Adrenal gland (tissue), 12 donors: Measurements from ENCODE around the gene SPAG9. TPM values are rescaled to one million over a fixed set of nuclear protein-coding genes. Genes with fewer than 3 reads are reported as not detected.

ENCODE experiments used
- DNase-seq, 7 donors: peaks; one replicate each; pipeline ENCODE4 v3.0.0-alpha.2; 2019 to 2020
- H3K27ac ChIP-seq, 5 donors: fragments of 200-600 bp; sonication (generic) in 4 of 5; 1 replicate in 3 of 5; 2 replicates in 2 of 5; pipeline versions ENCODE4 v1.5.1 to v1.8.0; 2016 to 2020; ENCODE audit warnings: mild to moderate bottlenecking in 1 of 5
- H3K27me3 ChIP-seq: fragments of 200-600 bp; 2 replicates; pipeline ENCODE4 v1.8.0; 2021
- H3K36me3 ChIP-seq, 2 donors: fragments of 200-600 bp; replicated peaks in 1 of 2; 1 replicate in 1 of 2; 2 replicates in 1 of 2; pipeline versions ENCODE4 v1.5.1 to v1.8.0; 2018 to 2022
- H3K4me1 ChIP-seq, 2 donors: fragments of 200-600 bp; replicated peaks in 1 of 2; 1 replicate in 1 of 2; 2 replicates in 1 of 2; pipeline versions ENCODE4 v1.5.1 to v1.8.0; 2018 to 2021
- H3K4me3 ChIP-seq, 4 donors: fragments of 200-600 bp; sonication (generic) in 3 of 4; one replicate each; pipeline ENCODE4 v1.5.1; 2016 to 2018
- H3K9me3 ChIP-seq, 3 donors: fragments of 200-600 bp; sonication (generic) in 1 of 3; replicated peaks in 1 of 3; 1 replicate in 2 of 3; 2 replicates in 1 of 3; pipeline versions ENCODE4 v1.5.1 to v1.8.0; 2016 to 2021
- POLR2A ChIP-seq, 2 donors: fragments of 450-650 bp; IDR thresholded peaks; one replicate each; pipeline ENCODE4 v1.6.1; 2017; ENCODE audit warnings: antibody characterized with exemption in 2 of 2, mild to moderate bottlenecking in 2 of 2, moderate library complexity in 1 of 2
- whole genome bisulfite sequencing, 4 donors: extraction: QIAGEN DNeasy Blood & Tissue Kit in 2 of 4; methylation state at CpG; one replicate each; pipeline versions ENCODE4 v1.1.5 to v1.1.7; 2013 to 2017; 5-methylcytosine and 5-hydroxymethylcytosine counted together
- intact Hi-C, 2 donors: fragments of 100-400 bp; cut with DNase I; formaldehyde crosslinking; loops; one replicate each; pipeline versions ENCODE4 v1.14.1 to v1.15.0; 2022 to 2023
- polyA plus RNA-seq, 3 donors: library from polyadenylated mRNA; stranded (reverse); fragments of 200-250 nt in 2 of 3; fragments of 350-450 nt in 1 of 3; fragmentation: Illumina TruSeq in 1 of 3; extraction: RNeasy Lipid Tissue Mini Kit (QIAGEN cat#74804) in 1 of 3; gene quantifications; one replicate each; pipeline ENCODE4 v1.2.3, GENCODE V29; 2013 to 2014
- total RNA-seq, 9 donors: library from RNA; depleted of rRNA in 4 of 9; stranded (reverse); fragments of >200 nt in 4 of 9; fragments of 120-200 nt in 1 of 9; fragmentation: NEBNext Ultra II Directional in 1 of 9; extraction: Animal tissue kit (Norgen Biotek cat#: 25700) in 1 of 9; gene quantifications; one replicate each; pipeline versions ENCODE4 v1.1.0 to v1.2.4, GENCODE V29; 2013 to 2023
- TF ChIP-seq, protein P1 (sequence below), 6 experiments: fragments of 450-650 bp in 4 of 6; fragments of 200-600 bp in 2 of 6; sonication (generic) in 1 of 6; IDR thresholded peaks; 1 replicate in 5 of 6; 2 replicates in 1 of 6; pipeline versions ENCODE4 v1.5.1 to v1.8.0; 2016 to 2021; ENCODE audit warnings: antibody characterized with exemption in 6 of 6, mild to moderate bottlenecking in 2 of 6, moderate library complexity in 1 of 6
- donor health status: healthy with polysubstance abuse.
- donor health status: Bipolar disorder and iron deficiency.
- donor health status: DM: yes; HTN: yes; CAD: no.
- donor health status: DM: no; HTN: no; CAD: no.
- donor health status: DM: no; HTN: no; CAD: no.
- donor health status: DM: yes; HTN: yes; CAD: no.

Gene SPAG9
- total and polyA plus RNA-seq, 12 donors, result 23.5 to 99.8 (median 62.9) TPM

DNA sequence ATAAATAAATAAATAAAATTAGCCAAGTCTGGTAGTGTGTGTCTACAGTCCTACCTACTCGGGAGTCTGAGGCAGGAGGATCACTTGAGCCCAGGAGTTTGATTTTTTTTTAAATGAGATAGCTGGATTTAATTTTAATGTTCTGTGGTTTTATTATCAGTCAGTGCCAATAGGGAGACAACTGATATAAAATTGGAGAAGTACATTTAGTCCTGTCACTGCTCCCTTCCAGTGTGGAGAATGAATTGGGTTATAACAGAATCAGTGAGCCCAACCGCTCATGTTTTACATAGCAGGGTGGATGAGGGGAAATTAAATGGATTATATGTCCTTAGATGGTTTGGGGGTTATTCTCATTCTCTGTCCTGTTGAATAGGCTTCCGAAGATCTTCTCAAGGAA lies 38.9 kb upstream of the SPAG9 start:
- intact Hi-C loops, result no loop called here
- Histone ChIP-seq H3K27ac (no peak overlapping the region), H3K4me1 (peaks cover 0 to 6% of the 10 kb centered on the region in 2 donors), H3K9me3 (no peaks in the 10 kb centered on the region), H3K27me3 (no peaks in the 10 kb centered on the region), H3K4me3 (no peak overlapping the region), H3K36me3 (peaks cover 0 to 26% of the 10 kb centered on the region in 2 donors)
- no peak for TF ChIP-seq POLR2A (IDR thresholded peaks at IDR 0.05)
- TF ChIP-seq, protein P1, sequence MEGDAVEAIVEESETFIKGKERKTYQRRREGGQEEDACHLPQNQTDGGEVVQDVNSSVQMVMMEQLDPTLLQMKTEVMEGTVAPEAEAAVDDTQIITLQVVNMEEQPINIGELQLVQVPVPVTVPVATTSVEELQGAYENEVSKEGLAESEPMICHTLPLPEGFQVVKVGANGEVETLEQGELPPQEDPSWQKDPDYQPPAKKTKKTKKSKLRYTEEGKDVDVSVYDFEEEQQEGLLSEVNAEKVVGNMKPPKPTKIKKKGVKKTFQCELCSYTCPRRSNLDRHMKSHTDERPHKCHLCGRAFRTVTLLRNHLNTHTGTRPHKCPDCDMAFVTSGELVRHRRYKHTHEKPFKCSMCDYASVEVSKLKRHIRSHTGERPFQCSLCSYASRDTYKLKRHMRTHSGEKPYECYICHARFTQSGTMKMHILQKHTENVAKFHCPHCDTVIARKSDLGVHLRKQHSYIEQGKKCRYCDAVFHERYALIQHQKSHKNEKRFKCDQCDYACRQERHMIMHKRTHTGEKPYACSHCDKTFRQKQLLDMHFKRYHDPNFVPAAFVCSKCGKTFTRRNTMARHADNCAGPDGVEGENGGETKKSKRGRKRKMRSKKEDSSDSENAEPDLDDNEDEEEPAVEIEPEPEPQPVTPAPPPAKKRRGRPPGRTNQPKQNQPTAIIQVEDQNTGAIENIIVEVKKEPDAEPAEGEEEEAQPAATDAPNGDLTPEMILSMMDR (IDR thresholded peaks at IDR 0.05), result no peak
- WGBS, 4 donors, result 93 to 99% (median 95%) methylated on average over 2 to 3 of the region's 3 CpGs
- DNase-seq, result no peak

DNA sequence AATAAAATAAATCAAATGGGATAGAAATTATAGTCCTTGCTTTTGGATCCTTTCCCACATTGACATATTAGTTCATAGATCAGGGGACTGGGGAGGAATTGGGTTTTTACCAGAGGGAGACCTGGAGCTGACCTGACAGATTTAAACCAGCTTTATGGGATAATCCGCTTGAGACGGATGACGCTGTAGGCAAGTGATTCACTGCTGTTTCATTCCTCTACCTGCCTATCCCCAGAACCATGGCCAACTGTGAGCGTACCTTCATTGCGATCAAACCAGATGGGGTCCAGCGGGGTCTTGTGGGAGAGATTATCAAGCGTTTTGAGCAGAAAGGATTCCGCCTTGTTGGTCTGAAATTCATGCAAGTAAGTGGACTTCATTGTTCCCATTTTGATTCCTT lies 34.7 kb upstream of the SPAG9 start:
- no peak overlapping the region for H3K4me3 ChIP-seq
- TF ChIP-seq POLR2A (IDR thresholded peaks at IDR 0.05), result no peak
- TF ChIP-seq, protein P1 (IDR thresholded peaks at IDR 0.05), result no peak
- DNase-seq, result no peak
- peaks cover 7 to 19% of the 10 kb centered on the region in 2 donors for H3K4me1 ChIP-seq
- H3K9me3 ChIP-seq, result no peaks in the 10 kb centered on the region
- H3K36me3 ChIP-seq, result peaks cover 0 to 5% of the 10 kb centered on the region in 2 donors
- 93 to 96% (median 95%) methylated on average over 8 of the region's 8 CpGs for WGBS, 4 donors
- no peak overlapping the region for H3K27ac ChIP-seq
- intact Hi-C loops, result no loop called here
- H3K27me3 ChIP-seq, result no peaks in the 10 kb centered on the region

DNA sequence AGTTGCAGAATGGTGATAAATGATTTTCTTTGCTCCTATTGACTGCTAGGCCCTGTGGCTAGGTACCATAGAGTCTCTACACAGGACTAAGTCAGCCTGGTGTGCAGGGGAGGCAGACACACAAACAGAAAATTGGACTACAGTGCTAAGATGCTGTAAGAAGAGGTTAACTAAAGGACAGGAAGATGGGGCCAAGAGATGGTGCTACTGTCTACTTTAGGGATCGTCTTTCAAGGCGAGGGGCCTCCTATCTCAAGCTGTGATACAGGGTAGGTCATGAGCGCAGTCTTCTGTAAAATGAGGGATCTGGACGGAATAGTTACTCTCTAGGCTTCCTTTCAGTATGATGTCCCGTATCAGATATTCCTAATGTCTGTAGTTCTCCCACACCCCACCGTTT lies 33.5 kb upstream of the SPAG9 start:
- H3K27ac ChIP-seq, result peak overlapping the region in 2 of 5 donors; percentile 83 to 93
- H3K9me3 ChIP-seq, result no peaks in the 10 kb centered on the region
- H3K27me3 ChIP-seq, result no peaks in the 10 kb centered on the region
- peaks cover 7 to 19% of the 10 kb centered on the region in 2 donors for H3K4me1 ChIP-seq
- peak overlapping the region in 3 of 4 donors; percentile 20 to 87 (median 63) for H3K4me3 ChIP-seq
- peaks cover 0 to 5% of the 10 kb centered on the region in 2 donors for H3K36me3 ChIP-seq
- DNase-seq, result no peak
- intact Hi-C loops, result loop anchor here in 1 of 2 donors (5.0 kb wide), 1 partner anchor 152 kb away; no protein-coding TSS in a partner anchor
- 12 to 15% (median 14%) methylated on average over 6 of the region's 6 CpGs for WGBS, 4 donors
- no peak for TF ChIP-seq POLR2A (IDR thresholded peaks at IDR 0.05)
- TF ChIP-seq, protein P1 (IDR thresholded peaks at IDR 0.05), result no peak

DNA sequence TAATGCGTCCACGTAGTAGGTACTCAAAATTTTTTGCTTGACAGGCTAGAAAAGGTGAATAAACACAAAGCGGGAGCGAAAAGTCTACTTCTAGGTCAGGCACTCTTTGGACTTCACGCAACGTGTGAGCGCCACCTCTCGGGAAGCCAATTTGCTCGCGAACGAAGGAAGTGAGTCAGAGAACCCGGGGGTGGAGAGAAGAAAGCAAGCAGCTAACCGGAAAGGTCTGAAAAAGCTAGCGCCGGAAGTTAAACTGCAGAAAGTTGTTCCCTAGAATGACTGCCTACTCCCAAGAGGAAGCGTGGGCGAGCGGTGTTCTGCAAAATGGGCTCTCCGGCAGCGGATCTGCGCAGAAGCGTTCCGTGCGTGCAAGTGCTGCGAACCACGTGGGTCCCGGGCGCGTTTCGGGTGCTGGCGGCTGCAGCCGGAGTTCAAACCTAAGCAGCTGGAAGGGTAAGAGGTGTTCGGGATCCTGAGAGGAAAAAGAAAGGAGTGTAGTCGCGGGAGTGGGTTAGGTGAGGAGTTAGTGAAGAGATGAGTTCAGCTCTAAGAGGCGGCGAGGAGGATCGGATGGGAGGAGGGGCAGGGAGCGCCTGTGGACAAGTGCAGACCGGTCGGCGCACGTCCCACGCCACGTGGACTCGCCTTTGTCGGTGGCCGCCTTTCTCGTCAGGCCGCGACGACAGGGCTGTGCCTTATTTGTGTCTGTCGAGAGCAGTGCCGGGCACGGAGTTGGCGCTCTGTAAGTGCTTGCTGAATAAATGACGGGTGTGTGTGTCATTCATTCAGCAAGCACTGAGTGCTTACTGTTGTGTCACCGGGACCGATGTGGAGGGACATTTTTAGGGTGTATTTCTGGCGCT lies 32.8 kb upstream of the SPAG9 start, which contains the start of gene NME1:
Gene NME1, plus strand, starts transcription at position 350 of the 863 bp plus-strand sequence. CDS start 2,096 bp downstream, outside the sequence.
- Histone ChIP-seq H3K27me3 (no peaks in the 10 kb centered on the region), H3K27ac (peak within 1 kb of the TSS; percentile 51 to 93 (median 90)), H3K4me1 (peaks cover 7 to 19% of the 10 kb centered on the region in 2 donors), H3K9me3 (no peaks in the 10 kb centered on the region), H3K36me3 (peaks cover 0 to 5% of the 10 kb centered on the region in 2 donors), H3K4me3 (peak within 1 kb of the TSS; percentile 20 to 87 (median 50))
- peak; percentile 95 to 99 (median 98) for DNase-seq
- WGBS, 4 donors, result 0 to 1% (median 0%) methylated on average over 51 to 60 of the region's 60 CpGs
- peak in 1 of 2 donors; percentile 69 for TF ChIP-seq POLR2A (IDR thresholded peaks at IDR 0.05)
- TF ChIP-seq, protein P1 (IDR thresholded peaks at IDR 0.05), result peak; percentile 24 to 86 (median 74)
- intact Hi-C loops, result loop anchor here in 1 of 2 donors (5.0 kb wide), 1 partner anchor 151 kb away; no protein-coding TSS in a partner anchor
